ENCODE measurements around the gene PPP1R9B.

Gene PPP1R9B, protein sequence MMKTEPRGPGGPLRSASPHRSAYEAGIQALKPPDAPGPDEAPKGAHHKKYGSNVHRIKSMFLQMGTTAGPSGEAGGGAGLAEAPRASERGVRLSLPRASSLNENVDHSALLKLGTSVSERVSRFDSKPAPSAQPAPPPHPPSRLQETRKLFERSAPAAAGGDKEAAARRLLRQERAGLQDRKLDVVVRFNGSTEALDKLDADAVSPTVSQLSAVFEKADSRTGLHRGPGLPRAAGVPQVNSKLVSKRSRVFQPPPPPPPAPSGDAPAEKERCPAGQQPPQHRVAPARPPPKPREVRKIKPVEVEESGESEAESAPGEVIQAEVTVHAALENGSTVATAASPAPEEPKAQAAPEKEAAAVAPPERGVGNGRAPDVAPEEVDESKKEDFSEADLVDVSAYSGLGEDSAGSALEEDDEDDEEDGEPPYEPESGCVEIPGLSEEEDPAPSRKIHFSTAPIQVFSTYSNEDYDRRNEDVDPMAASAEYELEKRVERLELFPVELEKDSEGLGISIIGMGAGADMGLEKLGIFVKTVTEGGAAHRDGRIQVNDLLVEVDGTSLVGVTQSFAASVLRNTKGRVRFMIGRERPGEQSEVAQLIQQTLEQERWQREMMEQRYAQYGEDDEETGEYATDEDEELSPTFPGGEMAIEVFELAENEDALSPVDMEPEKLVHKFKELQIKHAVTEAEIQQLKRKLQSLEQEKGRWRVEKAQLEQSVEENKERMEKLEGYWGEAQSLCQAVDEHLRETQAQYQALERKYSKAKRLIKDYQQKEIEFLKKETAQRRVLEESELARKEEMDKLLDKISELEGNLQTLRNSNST

GRCh38 chr17:50150354-50151040, at the start of gene PPP1R9B:
Gene PPP1R9B, minus strand, starts transcription at chr17:50150677. Its CDS starts 164 bp downstream, at chr17:50150513.
- ATAC-seq (ENCODE audit: insufficient read depth, low read depth) (peak; percentile 16; the same call in 2 of the 3 replicates), DNase-seq (no peak)
- Histone ChIP-seq H2AFZ (ENCODE audit: low read depth, low read length) (peak within 1 kb of the TSS; percentile 93), H3K27ac (ENCODE audit: low read length) (peak within 1 kb of the TSS; percentile 80), H3K27me3 (ENCODE audit: insufficient read depth, low read length, poor library complexity) (no peaks in the 10 kb centered on the region), H3K4me2 (ENCODE audit: insufficient read depth, low read length) (peak within 1 kb of the TSS; percentile 88), H3K4me1 (ENCODE audit: insufficient read depth, low read length) (peaks cover 58% of the 10 kb centered on the region), H4K20me1 (ENCODE audit: insufficient read depth, low read length) (peaks cover 40% of the 10 kb centered on the region), H3K4me3 (ENCODE audit: low read depth in 1 of 2, low read length in 2 of 2) (peak within 1 kb of the TSS; percentile 58 to 72), H3K36me3 (ENCODE audit: insufficient read depth, low read length) (peaks cover 14% of the 10 kb centered on the region), H3K9me3 (ENCODE audit: insufficient read depth, low read length, severe bottlenecking) (no peaks in the 10 kb centered on the region), H3K9ac (ENCODE audit: low read depth, low read length) (peak within 1 kb of the TSS; percentile 89), H3K79me2 (ENCODE audit: insufficient read depth, low read length) (peaks cover 46% of the 10 kb centered on the region)
- TF ChIP-seq EZH2 (IDR thresholded peaks at IDR 0.05; ENCODE audit: borderline replicate concordance, low read depth, low read length, severe bottlenecking) (no peak), CTCF (IDR thresholded peaks at IDR 0.05; ENCODE audit: borderline replicate concordance, extremely low read depth, low read length, poor library complexity, severe bottlenecking) (no peak)

DNA sequence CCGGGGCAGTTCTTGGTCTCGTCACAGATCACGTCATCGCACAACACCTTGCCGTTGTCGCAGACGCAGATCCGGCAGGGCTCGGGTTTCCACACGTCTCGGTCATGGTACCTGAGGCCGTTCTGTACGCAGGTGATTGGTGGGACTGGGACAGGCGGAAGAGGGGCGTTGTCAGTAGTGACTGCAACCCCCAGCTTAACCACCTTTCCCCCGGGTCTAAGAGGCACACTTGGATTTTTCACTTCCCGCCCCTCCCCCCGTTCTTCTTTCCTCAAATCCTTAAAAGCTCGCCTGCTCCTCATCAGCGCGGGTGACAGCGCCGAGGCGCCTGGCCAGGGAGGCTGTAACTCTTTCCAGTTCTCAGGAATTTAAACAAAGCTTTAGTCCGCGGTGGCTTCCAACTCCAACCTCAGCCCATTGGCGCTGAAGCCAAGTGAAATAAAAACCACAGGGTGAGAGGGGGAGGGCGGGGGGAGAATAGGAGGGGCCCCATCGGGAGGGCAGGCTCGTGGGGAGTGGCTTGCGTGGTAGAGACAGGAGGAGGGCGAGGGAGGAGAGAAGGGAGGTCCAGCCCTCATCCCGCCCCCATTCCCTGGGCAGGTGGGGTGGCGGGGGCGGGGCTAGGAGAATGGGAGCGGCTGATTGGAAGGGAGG, 49.5 kb upstream of the PPP1R9B start:
- DNase-seq, result peak; percentile 84
- Histone ChIP-seq H2AFZ (ENCODE audit: low read depth, low read length) (no peak overlapping the region; the same call in 1 of the 2 replicates), H3K36me3 (ENCODE audit: insufficient read depth, low read length) (no peaks in the 10 kb centered on the region), H4K20me1 (ENCODE audit: insufficient read depth, low read length) (no peaks in the 10 kb centered on the region; the same call in none of the 2 replicates), H3K9me3 (ENCODE audit: insufficient read depth, low read length, severe bottlenecking) (no peaks in the 10 kb centered on the region), H3K27ac (ENCODE audit: low read length) (no peak overlapping the region), H3K9ac (ENCODE audit: low read depth, low read length) (peak overlapping the region; percentile 38; the same call in 1 of the 2 replicates), H3K4me1 (ENCODE audit: insufficient read depth, low read length) (peaks cover 14% of the 10 kb centered on the region), H3K4me3 (ENCODE audit: low read depth in 1 of 2, low read length in 2 of 2) (peak overlapping the region in 1 of 2 experiments; percentile 53; a peak in 2 of 4 replicates), H3K4me2 (ENCODE audit: insufficient read depth, low read length) (peak overlapping the region; percentile 76), H3K27me3 (ENCODE audit: insufficient read depth, low read length, poor library complexity) (peaks cover 31% of the 10 kb centered on the region), H3K79me2 (ENCODE audit: insufficient read depth, low read length) (no peaks in the 10 kb centered on the region)
- ATAC-seq (ENCODE audit: insufficient read depth, low read depth), result peak; percentile 91
- TF ChIP-seq EZH2 (IDR thresholded peaks at IDR 0.05; ENCODE audit: borderline replicate concordance, low read depth, low read length, severe bottlenecking), result no peak
- no peak for TF ChIP-seq CTCF (IDR thresholded peaks at IDR 0.05; ENCODE audit: borderline replicate concordance, extremely low read depth, low read length, poor library complexity, severe bottlenecking)

- no peaks in the 10 kb centered on the region for H3K36me3 ChIP-seq (ENCODE audit: insufficient read depth, low read length)
- H3K27ac ChIP-seq (ENCODE audit: low read length), result no peak overlapping the region
- ATAC-seq (ENCODE audit: insufficient read depth, low read depth) (no peak), DNase-seq (no peak)
- H3K4me1 ChIP-seq (ENCODE audit: insufficient read depth, low read length), result peaks cover 14% of the 10 kb centered on the region
- H3K9me3 ChIP-seq (ENCODE audit: insufficient read depth, low read length, severe bottlenecking), result no peaks in the 10 kb centered on the region
- no peak overlapping the region for H2AFZ ChIP-seq (ENCODE audit: low read depth, low read length)
- H3K79me2 ChIP-seq (ENCODE audit: insufficient read depth, low read length), result no peaks in the 10 kb centered on the region
- no peak overlapping the region for H3K4me3 ChIP-seq (ENCODE audit: low read depth in 1 of 2, low read length in 2 of 2)
- TF ChIP-seq CTCF (IDR thresholded peaks at IDR 0.05; ENCODE audit: borderline replicate concordance, extremely low read depth, low read length, poor library complexity, severe bottlenecking) (no peak), EZH2 (IDR thresholded peaks at IDR 0.05; ENCODE audit: borderline replicate concordance, low read depth, low read length, severe bottlenecking) (no peak)
- H3K4me2 ChIP-seq (ENCODE audit: insufficient read depth, low read length), result no peak overlapping the region
- H3K27me3 ChIP-seq (ENCODE audit: insufficient read depth, low read length, poor library complexity), result peaks cover 25% of the 10 kb centered on the region
- no peaks in the 10 kb centered on the region; the same call in none of the 2 replicates for H4K20me1 ChIP-seq (ENCODE audit: insufficient read depth, low read length)
- H3K9ac ChIP-seq (ENCODE audit: low read depth, low read length), result no peak overlapping the region
Observed at GRCh38 chr17:50199211-50199802, 48.8 kb upstream of the PPP1R9B start.
